Keratinocyte (primary cell): ENCODE results near the gene DMD. TPM values are rescaled to one million over a fixed set of nuclear protein-coding genes. Genes with fewer than 3 reads are reported as not detected.

ENCODE experiments used
- DNase-seq: peaks from one replicate; pipeline ENCODE4 v3.0.0-alpha.2; 2011; ENCODE audit warnings: low read depth, missing footprints, low spot score
- FAIRE-seq: peaks from 2 replicates; lab custom pipeline; 2011; peaks lifted over from hg19 to GRCh38; lab: Jason Lieb, UNC
- H2AFZ ChIP-seq: 2 replicates; pipeline ENCODE4 v1.6.0; 2012; ENCODE audit warnings: low read length, control low read depth, inconsistent platforms; ENCODE audit not compliant: control insufficient read depth
- H3K27ac ChIP-seq: 2 replicates; pipeline ENCODE4 v1.5.1; 2011; ENCODE audit warnings: low read length; ENCODE audit not compliant: control insufficient read depth, insufficient read depth
- H3K27me3 ChIP-seq: 3 replicates; pipeline ENCODE4 v1.6.0; 2011; ENCODE audit warnings: low read length; ENCODE audit not compliant: control insufficient read depth, insufficient read depth; ENCODE audit errors: extremely low read depth
- H3K36me3 ChIP-seq, 2 experiments: 2 replicates in 1 of 2; 3 replicates in 1 of 2; pipeline ENCODE4 v1.5.1; 2011; ENCODE audit warnings: low read length in 2 of 2, mild to moderate bottlenecking in 1 of 2; ENCODE audit not compliant: control insufficient read depth in 2 of 2, insufficient read depth in 2 of 2; ENCODE audit errors: extremely low read depth in 1 of 2
- H3K4me1 ChIP-seq: 3 replicates; pipeline ENCODE4 v1.5.1; 2011; ENCODE audit warnings: low read length; ENCODE audit not compliant: control insufficient read depth, insufficient read depth; ENCODE audit errors: extremely low read depth
- H3K4me2 ChIP-seq: 3 replicates; pipeline ENCODE4 v1.6.0; 2011; ENCODE audit warnings: low read depth, low read length; ENCODE audit not compliant: control insufficient read depth, insufficient read depth; ENCODE audit errors: extremely low read depth
- H3K4me3 ChIP-seq, 3 experiments: fragments of 200-600 bp in 1 of 3; sonication (generic) in 1 of 3; 2 replicates in 2 of 3; 3 replicates in 1 of 3; pipeline ENCODE4 v1.5.1; 2011 to 2016; ENCODE audit warnings: low read length in 3 of 3, mild to moderate bottlenecking in 3 of 3, control low read depth in 2 of 3, inconsistent platforms in 1 of 3, low read depth in 1 of 3, mixed read lengths in 1 of 3, mixed run types in 1 of 3, moderate library complexity in 1 of 3; ENCODE audit not compliant: control insufficient read depth in 2 of 3, insufficient read depth in 2 of 3; ENCODE audit errors: extremely low read depth in 1 of 3
- H3K79me2 ChIP-seq: 2 replicates; pipeline ENCODE4 v1.6.0; 2012; ENCODE audit warnings: low read length; ENCODE audit not compliant: control insufficient read depth, insufficient read depth
- H3K9ac ChIP-seq: 3 replicates; pipeline ENCODE4 v1.6.0; 2011; ENCODE audit warnings: low read length; ENCODE audit not compliant: control insufficient read depth, insufficient read depth; ENCODE audit errors: extremely low read depth
- H3K9me1 ChIP-seq: 3 replicates; pipeline ENCODE4 v1.6.0; 2011; ENCODE audit warnings: low read length; ENCODE audit not compliant: control insufficient read depth, insufficient read depth; ENCODE audit errors: extremely low read depth
- H3K9me3 ChIP-seq: 2 replicates; pipeline ENCODE4 v1.5.1; 2012; ENCODE audit warnings: low read depth, low read length; ENCODE audit not compliant: control insufficient read depth
- H4K20me1 ChIP-seq: 3 replicates; pipeline ENCODE4 v1.6.0; 2011; ENCODE audit warnings: low read length; ENCODE audit not compliant: control insufficient read depth, insufficient read depth; ENCODE audit errors: extremely low read depth
- EZH2 ChIP-seq: IDR thresholded peaks from one replicate; pipeline ENCODE4 v1.6.1; 2012; ENCODE audit warnings: inconsistent platforms, mild to moderate bottlenecking, low read length, moderate library complexity
- dilution Hi-C: fragments of 300-500 bp; cut with MboI; formaldehyde crosslinking; loops from one replicate; pipeline ENCODE4 v1.7.0; 2020; ENCODE audit warnings: low sequenced_read_pairs; ENCODE audit not compliant: extremely low pct_ligation_motif_present
- polyA plus RNA-seq, 5 experiments: library from polyadenylated mRNA; depleted of rRNA in 3 of 5; stranded (reverse) in 3 of 5; stranded (forward) in 1 of 5; unstranded in 1 of 5; fragments of >200 nt; gene quantifications; 1 replicate in 1 of 5; 2 replicates in 3 of 5; 3 replicates in 1 of 5; pipeline versions ENCODE4 v1.2.1 to v1.2.3, GENCODE V29; 2011 to 2012; ENCODE audit warnings: missing spikeins in 2 of 5, low read depth in 1 of 5, low replicate concordance in 1 of 5
- TF ChIP-seq, protein P1 (sequence below), 3 experiments: IDR thresholded peaks in 1 of 3; conservative IDR thresholded peaks in 1 of 3; optimal IDR thresholded peaks in 1 of 3; 2 replicates in 2 of 3; 3 replicates in 1 of 3; pipeline versions ENCODE3 to v1.5.1; 2011; ENCODE audit warnings: low read length in 3 of 3, mild to moderate bottlenecking in 3 of 3, moderate library complexity in 2 of 3, control low read depth in 1 of 3, inconsistent platforms in 1 of 3; ENCODE audit not compliant: insufficient read depth in 2 of 3; ENCODE audit errors: extremely low read depth in 1 of 3

Gene DMD
- polyA plus RNA-seq, 1 donor (not counting 4 experiments of a cell fraction or from before 2014, with no cell fraction given), result 8.9 TPM

DNA sequence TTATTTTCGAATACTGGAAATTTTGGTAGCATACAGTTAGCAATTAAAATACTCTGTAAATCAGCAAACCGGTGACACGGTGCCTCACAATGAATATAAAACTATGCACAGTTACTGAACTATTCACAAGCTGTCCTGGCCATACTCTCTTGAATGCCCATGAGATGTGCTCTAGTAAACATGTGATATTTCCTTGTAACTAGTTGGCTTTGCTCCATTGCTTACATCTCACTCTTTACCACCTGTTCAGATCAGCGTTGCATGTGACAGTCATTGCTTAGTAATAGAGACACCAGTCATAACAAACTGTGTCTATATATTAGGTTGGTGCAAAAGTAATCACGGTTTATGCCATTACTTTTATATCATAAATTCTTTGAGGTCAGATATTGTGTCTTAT lies 1241.6 kb downstream of the DMD start:
- no peak overlapping the region for H3K9ac ChIP-seq
- no peak for FAIRE-seq
- no peaks in the 10 kb centered on the region for H3K36me3 ChIP-seq
- H3K4me2 ChIP-seq, result no peak overlapping the region
- no peak overlapping the region for H3K4me3 ChIP-seq
- DNase-seq, result no peak
- H3K4me1 ChIP-seq, result no peaks in the 10 kb centered on the region
- no peaks in the 10 kb centered on the region for H3K79me2 ChIP-seq
- H3K27ac ChIP-seq, result no peak overlapping the region
- H3K9me3 ChIP-seq, result no peaks in the 10 kb centered on the region
- no peaks in the 10 kb centered on the region for H4K20me1 ChIP-seq
- H2AFZ ChIP-seq, result no peak overlapping the region
- H3K9me1 ChIP-seq, result no peaks in the 10 kb centered on the region
- no peak for TF ChIP-seq EZH2
- dilution Hi-C loops, result no loop called here
- H3K27me3 ChIP-seq, result no peaks in the 10 kb centered on the region

DNA sequence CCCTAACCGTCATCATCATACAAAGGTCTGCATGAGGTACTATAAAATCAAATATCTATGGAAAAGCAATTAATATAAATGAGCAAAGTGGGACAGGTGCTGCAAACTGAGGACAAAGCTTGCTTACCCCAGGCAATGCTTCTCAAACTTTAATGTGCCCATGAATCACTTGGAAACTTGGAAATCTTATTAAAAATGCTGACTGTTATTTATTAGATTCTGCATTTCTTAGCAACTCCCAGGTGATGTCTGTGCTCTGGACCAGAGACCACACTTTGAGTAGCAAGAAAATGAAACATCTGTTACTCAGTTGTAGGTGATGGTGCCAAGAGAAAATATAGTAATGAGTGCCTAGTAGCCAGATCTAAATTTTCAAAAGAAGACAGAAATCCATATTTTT lies 1249.1 kb downstream of the DMD start:
- no peaks in the 10 kb centered on the region for H3K79me2 ChIP-seq
- no peak overlapping the region for H3K27ac ChIP-seq
- H3K9me3 ChIP-seq, result no peaks in the 10 kb centered on the region
- H3K4me3 ChIP-seq, result no peak overlapping the region
- dilution Hi-C loops, result no loop called here
- no peaks in the 10 kb centered on the region for H3K9me1 ChIP-seq
- no peak overlapping the region for H2AFZ ChIP-seq
- TF ChIP-seq EZH2, result no peak
- TF ChIP-seq, protein P1, sequence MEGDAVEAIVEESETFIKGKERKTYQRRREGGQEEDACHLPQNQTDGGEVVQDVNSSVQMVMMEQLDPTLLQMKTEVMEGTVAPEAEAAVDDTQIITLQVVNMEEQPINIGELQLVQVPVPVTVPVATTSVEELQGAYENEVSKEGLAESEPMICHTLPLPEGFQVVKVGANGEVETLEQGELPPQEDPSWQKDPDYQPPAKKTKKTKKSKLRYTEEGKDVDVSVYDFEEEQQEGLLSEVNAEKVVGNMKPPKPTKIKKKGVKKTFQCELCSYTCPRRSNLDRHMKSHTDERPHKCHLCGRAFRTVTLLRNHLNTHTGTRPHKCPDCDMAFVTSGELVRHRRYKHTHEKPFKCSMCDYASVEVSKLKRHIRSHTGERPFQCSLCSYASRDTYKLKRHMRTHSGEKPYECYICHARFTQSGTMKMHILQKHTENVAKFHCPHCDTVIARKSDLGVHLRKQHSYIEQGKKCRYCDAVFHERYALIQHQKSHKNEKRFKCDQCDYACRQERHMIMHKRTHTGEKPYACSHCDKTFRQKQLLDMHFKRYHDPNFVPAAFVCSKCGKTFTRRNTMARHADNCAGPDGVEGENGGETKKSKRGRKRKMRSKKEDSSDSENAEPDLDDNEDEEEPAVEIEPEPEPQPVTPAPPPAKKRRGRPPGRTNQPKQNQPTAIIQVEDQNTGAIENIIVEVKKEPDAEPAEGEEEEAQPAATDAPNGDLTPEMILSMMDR (optimal IDR thresholded peaks at IDR 0.05 in 1 of 3, IDR thresholded peaks at IDR 0.05 in 1 of 3, conservative IDR thresholded peaks at IDR 0.05 in 1 of 3; ENCODE audit: extremely low read depth in 1 of 3, insufficient read depth in 2 of 3, low read length in 3 of 3), result no peak
- DNase-seq (no peak), FAIRE-seq (no peak)
- no peaks in the 10 kb centered on the region for H3K27me3 ChIP-seq
- no peaks in the 10 kb centered on the region for H3K36me3 ChIP-seq
- H3K4me1 ChIP-seq, result no peaks in the 10 kb centered on the region
- H4K20me1 ChIP-seq, result no peaks in the 10 kb centered on the region
- no peak overlapping the region for H3K4me2 ChIP-seq
- H3K9ac ChIP-seq, result no peak overlapping the region

DNA sequence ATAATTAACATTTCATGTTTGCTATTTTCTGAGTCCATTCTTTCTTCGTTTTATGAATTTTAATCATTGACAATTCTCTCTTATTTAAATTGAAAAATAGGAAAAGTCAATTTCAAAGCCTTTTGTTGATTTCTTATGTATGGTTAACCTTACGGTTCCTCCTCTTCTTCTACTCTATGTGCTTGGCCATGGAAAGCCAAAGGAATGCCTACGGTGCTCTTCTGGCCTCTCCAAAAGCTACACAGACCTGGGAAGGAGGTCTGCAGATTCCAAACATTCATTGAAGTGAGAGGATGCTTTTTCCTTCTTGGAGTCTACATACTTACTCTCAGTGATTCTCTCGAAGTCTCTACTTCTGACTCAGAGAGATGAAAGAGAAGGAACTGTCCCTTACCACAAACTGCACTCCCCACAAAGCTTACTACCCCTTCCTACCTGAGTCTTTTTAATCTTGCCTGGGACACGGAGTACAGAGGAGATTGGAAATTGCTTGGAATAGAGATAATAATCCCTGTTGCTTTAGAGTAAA lies 1276.4 kb downstream of the DMD start:
- Histone ChIP-seq H3K4me1 (no peaks in the 10 kb centered on the region), H3K27ac (no peak overlapping the region), H3K9ac (no peak overlapping the region), H3K9me3 (no peaks in the 10 kb centered on the region), H3K4me3 (no peak overlapping the region), H3K27me3 (no peaks in the 10 kb centered on the region), H3K36me3 (no peaks in the 10 kb centered on the region), H4K20me1 (no peaks in the 10 kb centered on the region), H3K4me2 (no peak overlapping the region), H3K79me2 (no peaks in the 10 kb centered on the region), H2AFZ (no peak overlapping the region), H3K9me1 (no peaks in the 10 kb centered on the region)
- DNase-seq (no peak), FAIRE-seq (no peak)
- dilution Hi-C loops, result no loop called here
- TF ChIP-seq EZH2, result no peak
- TF ChIP-seq, protein P1 (optimal IDR thresholded peaks at IDR 0.05 in 1 of 3, IDR thresholded peaks at IDR 0.05 in 1 of 3, conservative IDR thresholded peaks at IDR 0.05 in 1 of 3; ENCODE audit: extremely low read depth in 1 of 3, insufficient read depth in 2 of 3, low read length in 3 of 3), result no peak
